Activated CD8-positive, alpha-beta memory T cell treated with anti-CD3 and anti-CD28 coated beads for 48 hours (primary cell): ENCODE data around the gene TMEFF1.

Source experiments
- DNase-seq, 3 experiments: peaks; one replicate each; pipeline ENCODE4 v3.0.0-alpha.2; 2020; ENCODE audit warnings: low read depth in 2 of 3, low spot score in 2 of 3

Gene TMEFF1

GRCh38 chr9:100567856-100568255, 94.9 kb downstream of the TMEFF1 start:
- no peak for DNase-seq

GRCh38 chr9:100573655-100574260, 100.8 kb downstream of the TMEFF1 start:
- no peak for DNase-seq

GRCh38 chr9:100575006-100575405, 102.1 kb downstream of the TMEFF1 start:
- DNase-seq, result no peak

- no peak for DNase-seq
These were observed 102.9 kb downstream of the TMEFF1 start for GRCh38 chr9:100575765-100576386.

GRCh38 chr9:100577776-100578448, 105.0 kb downstream of the TMEFF1 start, which contains the start of gene CAVIN4:
Gene CAVIN4, plus strand, starts transcription at chr9:100578079. Its CDS starts 65 bp downstream, at chr9:100578144.
- no peak for DNase-seq

GRCh38 chr9:100578610-100579009, 105.7 kb downstream of the TMEFF1 start:
- no peak for DNase-seq

- DNase-seq, result no peak
These were observed 106.7 kb downstream of the TMEFF1 start for GRCh38 chr9:100579665-100580064.

GRCh38 chr9:100580257-100580656, 107.3 kb downstream of the TMEFF1 start:
- DNase-seq, result no peak

GRCh38 chr9:100581081-100581480, 108.1 kb downstream of the TMEFF1 start:
- no peak for DNase-seq

- no peak for DNase-seq
These were observed 108.7 kb downstream of the TMEFF1 start for GRCh38 chr9:100581661-100582060.

- DNase-seq, result no peak
These were observed 110.3 kb downstream of the TMEFF1 start for GRCh38 chr9:100583014-100583802.

- no peak for DNase-seq
These were observed 112.0 kb downstream of the TMEFF1 start for GRCh38 chr9:100584951-100585350.

- DNase-seq, result no peak
These were observed 113.1 kb downstream of the TMEFF1 start for GRCh38 chr9:100586093-100586492.

GRCh38 chr9:100587375-100587774, 114.4 kb downstream of the TMEFF1 start:
- DNase-seq, result no peak

- no peak for DNase-seq
These were observed 116.6 kb downstream of the TMEFF1 start for GRCh38 chr9:100589582-100589981.

GRCh38 chr9:100590481-100590880, 117.5 kb downstream of the TMEFF1 start:
- DNase-seq, result no peak

- DNase-seq, result no peak
These were observed 118.2 kb downstream of the TMEFF1 start for GRCh38 chr9:100591139-100591538.

- DNase-seq, result no peak
These were observed 118.9 kb downstream of the TMEFF1 start for GRCh38 chr9:100591639-100592412.

GRCh38 chr9:100595391-100596199, 122.6 kb downstream of the TMEFF1 start:
- no peak for DNase-seq

GRCh38 chr9:100597236-100597635, 124.3 kb downstream of the TMEFF1 start:
- no peak for DNase-seq
